ENCODE data around the gene HACD2.
"Not testable (repeated sequence)": the region's sequence is repeated elsewhere in the genome, so short reads cannot be mapped to it uniquely, and the experiment has no call there.

HACD2 gene

DNA sequence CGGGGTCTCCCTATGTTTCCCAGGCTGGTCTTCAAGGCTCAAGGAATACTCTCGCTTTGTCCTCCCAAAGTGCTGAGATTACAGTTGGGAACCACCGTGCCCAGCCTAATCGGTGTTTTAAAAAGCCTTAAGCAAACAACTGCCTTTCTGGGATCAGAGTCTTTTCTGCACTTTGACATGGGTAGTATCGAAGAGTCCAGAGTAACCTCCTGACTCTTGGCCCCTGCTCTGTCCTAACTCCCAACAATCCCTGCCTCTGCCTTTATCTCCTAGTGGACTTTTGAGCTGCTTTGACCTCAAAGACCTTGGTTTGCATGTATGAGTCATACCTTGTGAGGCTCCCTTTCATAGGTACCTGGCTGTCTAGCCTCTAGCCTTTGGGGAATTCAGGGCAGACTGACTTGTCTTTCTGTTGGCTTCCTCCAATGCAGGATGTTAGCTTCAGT lies 21.0 kb upstream of the HACD2 start (continued):
- TF ChIP-seq, protein P1, sequence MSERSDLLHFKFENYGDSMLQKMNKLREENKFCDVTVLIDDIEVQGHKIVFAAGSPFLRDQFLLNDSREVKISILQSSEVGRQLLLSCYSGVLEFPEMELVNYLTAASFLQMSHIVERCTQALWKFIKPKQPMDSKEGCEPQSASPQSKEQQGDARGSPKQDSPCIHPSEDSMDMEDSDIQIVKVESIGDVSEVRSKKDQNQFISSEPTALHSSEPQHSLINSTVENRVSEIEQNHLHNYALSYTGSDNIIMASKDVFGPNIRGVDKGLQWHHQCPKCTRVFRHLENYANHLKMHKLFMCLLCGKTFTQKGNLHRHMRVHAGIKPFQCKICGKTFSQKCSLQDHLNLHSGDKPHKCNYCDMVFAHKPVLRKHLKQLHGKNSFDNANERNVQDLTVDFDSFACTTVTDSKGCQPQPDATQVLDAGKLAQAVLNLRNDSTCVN (tag by site-specific recombination; optimal IDR thresholded peaks at IDR 0.05): no peak
- no peak for TF ChIP-seq ZNF654 (tag by site-specific recombination; IDR thresholded peaks at IDR 0.05; ENCODE audit: low read depth)

DNA sequence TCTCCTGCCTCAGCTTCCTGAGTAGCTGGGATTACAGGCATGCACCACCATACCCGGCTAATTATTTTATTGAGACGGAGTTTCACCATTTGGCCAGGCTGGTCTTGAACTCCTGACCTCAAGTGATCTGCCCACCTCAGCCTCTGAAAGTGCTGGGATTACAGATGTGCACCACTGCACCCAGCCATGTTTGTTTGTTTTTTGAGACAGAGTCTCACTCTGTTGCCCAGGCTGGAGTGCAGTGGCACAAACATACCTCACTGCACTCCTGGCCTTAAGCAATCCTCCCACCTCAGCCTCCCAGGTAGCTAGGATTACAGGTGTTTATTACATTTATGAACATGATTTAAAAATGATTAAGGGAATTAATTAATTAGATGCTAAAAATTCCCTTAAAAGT lies 18.3 kb upstream of the HACD2 start:
- CTCF ChIA-PET: not testable (repeated sequence)

GRCh38 chr3:123602325-123602724 lies 17.5 kb upstream of the HACD2 start:
- Histone ChIP-seq H3K9me3 (ENCODE audit: control insufficient read depth, insufficient read depth, low read depth, low read length) (no peaks in the 10 kb centered on the region), H3K4me3 (ENCODE audit: low read depth, low read length) (no peak overlapping the region), H3K4me1 (ENCODE audit: control insufficient read depth, insufficient read depth, low read length) (no peaks in the 10 kb centered on the region), H3K27ac (ENCODE audit: extremely low read depth, low read depth, low read length) (no peak overlapping the region), H3K36me3 (ENCODE audit: control insufficient read depth in 2 of 2, insufficient read depth in 1 of 2, low read length in 2 of 2) (no peaks in the 10 kb centered on the region)
- TF ChIP-seq ZFP37 (tag by site-specific recombination; IDR thresholded peaks at IDR 0.05): no peak
- 0 out of 2 replicates have a peak, but pooled peaks have one; percentile 6 for TF ChIP-seq GLIS1 (tag by site-specific recombination; IDR thresholded peaks at IDR 0.05)
- TF ChIP-seq, protein P2, sequence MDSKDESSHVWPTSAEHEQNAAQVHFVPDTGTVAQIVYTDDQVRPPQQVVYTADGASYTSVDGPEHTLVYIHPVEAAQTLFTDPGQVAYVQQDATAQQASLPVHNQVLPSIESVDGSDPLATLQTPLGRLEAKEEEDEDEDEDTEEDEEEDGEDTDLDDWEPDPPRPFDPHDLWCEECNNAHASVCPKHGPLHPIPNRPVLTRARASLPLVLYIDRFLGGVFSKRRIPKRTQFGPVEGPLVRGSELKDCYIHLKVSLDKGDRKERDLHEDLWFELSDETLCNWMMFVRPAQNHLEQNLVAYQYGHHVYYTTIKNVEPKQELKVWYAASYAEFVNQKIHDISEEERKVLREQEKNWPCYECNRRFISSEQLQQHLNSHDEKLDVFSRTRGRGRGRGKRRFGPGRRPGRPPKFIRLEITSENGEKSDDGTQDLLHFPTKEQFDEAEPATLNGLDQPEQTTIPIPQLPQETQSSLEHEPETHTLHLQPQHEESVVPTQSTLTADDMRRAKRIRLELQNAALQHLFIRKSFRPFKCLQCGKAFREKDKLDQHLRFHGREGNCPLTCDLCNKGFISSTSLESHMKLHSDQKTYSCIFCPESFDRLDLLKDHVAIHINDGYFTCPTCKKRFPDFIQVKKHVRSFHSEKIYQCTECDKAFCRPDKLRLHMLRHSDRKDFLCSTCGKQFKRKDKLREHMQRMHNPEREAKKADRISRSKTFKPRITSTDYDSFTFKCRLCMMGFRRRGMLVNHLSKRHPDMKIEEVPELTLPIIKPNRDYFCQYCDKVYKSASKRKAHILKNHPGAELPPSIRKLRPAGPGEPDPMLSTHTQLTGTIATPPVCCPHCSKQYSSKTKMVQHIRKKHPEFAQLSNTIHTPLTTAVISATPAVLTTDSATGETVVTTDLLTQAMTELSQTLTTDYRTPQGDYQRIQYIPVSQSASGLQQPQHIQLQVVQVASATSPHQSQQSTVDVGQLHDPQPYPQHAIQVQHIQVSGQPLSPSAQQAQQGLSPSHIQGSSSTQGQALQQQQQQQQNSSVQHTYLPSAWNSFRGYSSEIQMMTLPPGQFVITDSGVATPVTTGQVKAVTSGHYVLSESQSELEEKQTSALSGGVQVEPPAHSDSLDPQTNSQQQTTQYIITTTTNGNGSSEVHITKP (tag by site-specific recombination; IDR thresholded peaks at IDR 0.05): 0 out of 2 replicates have a peak, but pooled peaks have one; percentile 21
- no peak for TF ChIP-seq ZNF416 (tag by site-specific recombination; IDR thresholded peaks at IDR 0.05)
- CTCF ChIA-PET: interaction anchor here (0.9 kb wide), 1 partner anchor 20 kb away, joined by 3 read pairs; no protein-coding TSS in a partner anchor
- POLR2A ChIA-PET: interaction anchor here (1.7 kb wide), 1 partner anchor 16 kb away, joined by 5 read pairs; no protein-coding TSS in a partner anchor

More for the DNA sequence above, 18.3 kb upstream of the HACD2 start:
- H3K4me1 ChIP-seq (ENCODE audit: control insufficient read depth, insufficient read depth, low read length); H3K4me3 ChIP-seq (ENCODE audit: low read depth, low read length); H3K27ac ChIP-seq (ENCODE audit: extremely low read depth, low read depth, low read length); H3K9me3 ChIP-seq (ENCODE audit: control insufficient read depth, insufficient read depth, low read depth, low read length); H3K36me3 ChIP-seq (ENCODE audit: control insufficient read depth in 2 of 2, insufficient read depth in 1 of 2, low read length in 2 of 2); POLR2A ChIA-PET: not testable (repeated sequence)

GRCh38 chr3:123600863-123601262 lies 16.0 kb upstream of the HACD2 start:
- H3K4me1 ChIP-seq (ENCODE audit: control insufficient read depth, insufficient read depth, low read length); CTCF ChIA-PET; H3K27ac ChIP-seq (ENCODE audit: extremely low read depth, low read depth, low read length); H3K36me3 ChIP-seq (ENCODE audit: control insufficient read depth in 2 of 2, insufficient read depth in 1 of 2, low read length in 2 of 2); H3K4me3 ChIP-seq (ENCODE audit: low read depth, low read length); H3K9me3 ChIP-seq (ENCODE audit: control insufficient read depth, insufficient read depth, low read depth, low read length): not testable (repeated sequence)
- POLR2A ChIA-PET: interaction anchor here (1.7 kb wide), 1 partner anchor 15 kb away, joined by 5 read pairs; no protein-coding TSS in a partner anchor
- peak; percentile 76 for TF ChIP-seq KLF1 (tag by site-specific recombination; IDR thresholded peaks at IDR 0.05)

GRCh38 chr3:123597561-123597960 lies 12.7 kb upstream of the HACD2 start:
- TF ChIP-seq, protein P3, sequence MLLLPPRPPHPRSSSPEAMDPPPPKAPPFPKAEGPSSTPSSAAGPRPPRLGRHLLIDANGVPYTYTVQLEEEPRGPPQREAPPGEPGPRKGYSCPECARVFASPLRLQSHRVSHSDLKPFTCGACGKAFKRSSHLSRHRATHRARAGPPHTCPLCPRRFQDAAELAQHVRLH (tag by site-specific recombination; IDR thresholded peaks at IDR 0.05): no peak
- no peak for TF ChIP-seq ZNF211 (tag by site-specific recombination; IDR thresholded peaks at IDR 0.05; ENCODE audit: low read depth)
- no peak for TF ChIP-seq ZNF366 (tag by site-specific recombination; conservative IDR thresholded peaks at IDR 0.05)
- no peak overlapping the region for H3K4me3 ChIP-seq (ENCODE audit: low read depth, low read length)
- H3K36me3 ChIP-seq (ENCODE audit: control insufficient read depth in 2 of 2, insufficient read depth in 1 of 2, low read length in 2 of 2): no peaks in the 10 kb centered on the region
- ChIA-PET CTCF (interaction anchor here (0.7 kb wide), 1 partner anchor 773 kb away, joined by 3 read pairs; no protein-coding TSS in a partner anchor), POLR2A (no interaction called here)
- no peaks in the 10 kb centered on the region for H3K4me1 ChIP-seq (ENCODE audit: control insufficient read depth, insufficient read depth, low read length)
- no peak overlapping the region for H3K27ac ChIP-seq (ENCODE audit: extremely low read depth, low read depth, low read length)
- no peaks in the 10 kb centered on the region for H3K9me3 ChIP-seq (ENCODE audit: control insufficient read depth, insufficient read depth, low read depth, low read length)

Data from HEK293 (cell line).